NCI-H2081 (cell line): ENCODE data around the gene TMEM9.

Source experiments
- DNase-seq, 2 experiments: peaks; one replicate each; lab custom pipeline; 2025; lab: John Stamatoyannopoulos, UW

The TMEM9 gene

DNA sequence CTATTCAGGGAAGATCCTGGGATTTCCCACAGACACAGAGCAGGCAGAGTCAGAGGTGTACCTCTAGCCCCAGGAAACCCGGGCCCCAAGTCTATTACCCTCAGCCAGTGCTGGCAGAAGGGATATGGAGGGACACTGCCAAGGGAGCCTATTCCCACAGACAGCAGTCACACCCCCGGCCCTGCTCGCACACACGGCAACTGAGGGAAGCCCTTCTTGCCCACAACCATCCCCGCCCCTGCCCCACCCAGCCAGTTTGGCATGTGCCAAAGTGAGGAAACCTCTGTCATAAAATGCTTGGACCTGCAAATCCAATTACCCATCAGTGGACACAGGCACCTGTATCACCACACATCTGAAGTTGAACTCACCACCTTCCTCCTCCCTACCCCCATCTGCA, 48.6 kb downstream of the TMEM9 start:
- no peak for DNase-seq

DNA sequence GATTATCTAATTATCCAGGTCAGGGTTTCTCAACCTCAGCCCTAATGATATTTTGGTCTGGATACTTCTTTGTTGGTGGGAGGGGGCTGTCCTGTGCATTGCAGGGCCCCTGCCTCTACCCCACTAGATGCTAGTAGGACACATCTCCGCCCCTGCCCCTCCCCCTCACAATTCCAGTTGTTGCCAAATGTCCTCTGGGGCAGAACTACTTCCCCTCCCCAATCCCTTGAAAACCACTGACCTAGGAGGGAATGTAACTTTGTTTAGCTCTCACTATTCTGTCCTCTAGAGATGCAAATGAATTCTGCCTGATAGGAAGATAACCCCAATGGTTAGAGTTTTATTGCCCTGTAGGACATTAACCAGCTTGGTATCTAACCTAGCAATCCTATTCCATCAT, 50.1 kb downstream of the TMEM9 start:
- no peak for DNase-seq

DNA sequence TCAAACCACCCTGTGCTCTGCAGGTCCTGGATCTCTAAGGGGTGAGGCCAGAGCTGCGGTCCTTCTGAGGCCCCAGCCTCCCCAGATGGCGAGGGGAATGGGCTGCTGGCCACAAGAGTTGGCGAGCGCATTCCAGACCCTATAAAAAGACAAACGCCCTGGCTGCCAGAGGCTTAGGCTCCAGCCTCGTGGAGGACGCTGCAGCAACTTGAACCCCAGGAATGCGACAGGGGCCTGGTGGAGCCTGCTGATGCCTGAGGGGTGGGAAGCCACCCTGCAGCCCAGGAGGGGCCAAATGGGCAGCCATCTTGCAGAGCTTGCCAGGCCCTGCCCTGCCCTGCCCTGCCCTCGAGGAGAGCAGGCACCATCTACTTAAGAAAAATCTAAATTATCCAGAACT, 50.6 kb downstream of the TMEM9 start:
- no peak for DNase-seq

DNA sequence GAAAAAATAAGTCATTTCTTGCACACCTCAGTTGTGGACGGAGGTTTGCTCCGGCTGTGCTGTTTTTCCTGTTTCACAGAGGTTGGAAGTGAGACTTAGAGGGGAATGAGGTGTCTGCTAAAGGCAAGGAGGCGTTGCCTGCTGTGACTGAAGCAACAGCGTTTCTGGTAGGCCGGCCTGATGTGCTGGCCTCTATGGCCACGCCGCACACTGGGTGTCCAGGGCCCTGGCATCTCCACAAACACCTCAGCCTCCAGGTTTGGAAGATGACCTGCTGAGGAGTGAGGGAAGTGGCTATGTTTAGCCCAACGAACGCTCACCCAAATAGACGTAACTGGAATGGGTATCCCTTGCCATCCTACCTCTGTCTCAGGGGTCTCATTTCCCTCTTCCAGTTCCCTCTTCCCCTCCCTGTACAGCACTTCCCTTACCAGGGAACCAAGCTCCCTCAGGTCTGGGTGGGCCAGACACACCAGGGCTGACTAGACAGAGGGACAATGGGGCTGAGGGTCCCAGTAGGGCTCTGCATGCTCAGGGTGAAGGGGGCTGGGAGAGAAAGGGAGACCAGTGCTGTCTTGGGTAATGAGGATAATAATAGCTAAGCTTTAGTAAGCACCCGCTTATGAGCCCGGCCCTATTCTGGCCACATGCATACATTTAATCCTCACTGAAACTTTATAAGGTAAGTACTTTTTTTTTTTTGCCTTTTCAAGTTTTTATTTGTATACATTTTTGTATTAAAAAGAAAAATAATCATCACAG, 53.9 kb downstream of the TMEM9 start:
- DNase-seq = no peak

DNA sequence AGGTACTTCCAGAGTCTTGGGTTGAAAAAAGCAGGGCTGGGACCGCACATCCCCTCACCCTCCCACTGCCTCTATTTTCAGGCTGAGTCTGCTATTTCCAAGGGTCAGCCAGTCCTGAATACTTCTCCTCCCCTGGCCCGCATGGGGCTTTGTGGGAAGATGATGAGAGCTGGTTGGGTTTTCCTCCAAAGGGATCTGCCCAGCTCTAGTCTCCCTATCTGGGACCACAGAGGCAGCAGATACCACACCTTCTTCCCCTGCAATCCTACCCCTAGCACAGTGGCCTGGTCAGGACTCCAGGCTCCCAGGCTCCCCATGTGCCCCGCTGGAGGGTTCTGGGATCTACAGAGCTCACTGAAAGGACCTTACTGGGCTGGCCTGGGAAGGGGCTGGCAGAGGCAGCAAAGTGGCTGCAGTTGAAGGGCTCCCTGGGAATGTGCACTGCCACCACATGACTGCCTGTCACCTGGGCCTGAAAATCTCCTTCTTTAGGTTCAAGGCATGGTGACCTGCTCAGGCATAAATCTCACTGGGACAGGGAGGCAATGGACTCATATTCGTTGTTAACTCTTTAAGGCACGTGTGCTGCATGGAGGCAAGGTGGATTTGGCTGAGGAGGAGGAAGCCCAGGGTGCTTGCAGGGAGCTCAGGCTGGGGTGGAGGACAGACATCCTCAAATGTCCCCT, 55.1 kb downstream of the TMEM9 start:
- DNase-seq = no peak

DNA sequence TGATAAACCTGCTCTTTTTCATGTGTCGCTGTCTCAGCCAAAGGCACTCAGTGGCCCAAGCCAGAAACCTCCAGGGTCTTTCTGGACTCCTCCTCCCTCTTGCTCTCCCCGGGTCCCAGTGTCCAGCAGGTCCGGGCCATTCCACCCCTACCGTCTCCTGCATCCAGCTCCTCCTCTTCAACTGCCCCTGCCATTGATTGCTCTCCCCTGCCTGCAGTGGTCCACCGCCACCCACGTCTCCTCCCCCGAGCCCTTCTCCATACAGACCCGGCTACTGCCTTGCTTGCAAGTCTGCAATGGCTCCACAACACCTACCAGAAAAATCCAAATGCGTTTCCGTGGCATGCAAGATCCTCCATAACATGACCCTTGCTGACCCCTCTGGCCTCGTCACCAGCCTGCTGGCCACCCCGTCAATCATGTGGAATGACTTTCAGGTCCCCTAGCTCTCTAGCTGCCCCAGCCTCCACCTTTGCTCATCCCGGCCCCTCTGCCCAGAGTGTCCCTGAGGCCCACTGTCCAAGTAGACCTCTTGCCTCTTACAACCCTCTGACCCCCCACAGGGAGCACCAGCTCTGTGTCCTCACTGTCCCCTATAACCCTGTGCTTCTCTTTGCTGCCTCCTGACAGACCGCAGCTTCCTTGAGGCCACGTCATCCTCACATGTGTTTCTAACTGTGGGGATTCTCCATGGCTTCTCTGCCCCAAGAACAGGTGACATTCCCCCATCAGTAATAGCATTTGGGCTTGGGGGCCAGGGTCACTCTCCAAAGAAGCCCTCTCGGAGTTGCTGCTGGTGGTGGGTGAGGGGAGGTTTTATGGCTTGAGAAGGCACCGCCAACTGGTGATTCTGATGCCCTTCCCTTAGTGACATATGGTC, 57.1 kb downstream of the TMEM9 start:
- no peak for DNase-seq

DNA sequence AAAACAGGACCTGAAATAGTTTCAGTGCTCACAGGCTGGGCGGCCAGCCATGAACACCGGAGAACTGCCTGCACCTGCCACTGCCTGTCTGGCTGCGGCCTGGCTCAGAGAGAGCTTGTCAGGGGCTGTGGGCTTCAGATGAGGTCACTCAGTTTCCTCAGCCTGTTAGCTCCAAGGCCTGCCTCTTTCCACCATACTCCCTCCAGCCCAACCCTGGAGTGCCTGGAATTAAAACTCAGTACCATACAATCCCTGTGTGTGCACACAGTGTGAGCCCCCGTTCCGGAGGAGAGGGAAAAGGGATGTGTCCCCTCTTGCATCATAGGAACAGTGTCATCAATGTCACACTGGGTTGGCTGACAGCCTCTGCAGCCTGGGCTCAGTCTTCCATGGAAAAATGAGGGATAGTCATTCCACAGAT, 58.2 kb downstream of the TMEM9 start:
- DNase-seq = peak in 1 of 2 experiments; percentile 7

DNA sequence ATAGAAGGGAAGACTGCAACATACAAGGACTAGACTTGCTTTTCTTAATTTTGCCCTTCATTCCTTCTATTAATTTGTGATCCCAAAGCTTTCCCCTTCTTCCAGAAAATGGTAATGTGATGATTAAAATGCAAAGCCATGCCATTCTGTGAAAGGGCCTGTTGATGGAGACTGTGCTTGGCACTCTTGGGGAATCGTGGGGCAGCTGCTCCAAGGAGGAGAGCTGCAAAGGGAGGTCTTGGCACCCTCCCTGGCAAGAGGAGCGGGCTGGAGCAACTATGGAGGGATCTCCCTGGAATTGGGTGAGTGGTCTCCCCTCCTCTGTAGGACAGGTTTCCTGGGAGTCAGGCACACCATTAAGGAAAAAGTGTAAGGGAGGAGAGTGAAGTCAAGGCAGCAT, 58.7 kb downstream of the TMEM9 start:
- DNase-seq = no peak

DNA sequence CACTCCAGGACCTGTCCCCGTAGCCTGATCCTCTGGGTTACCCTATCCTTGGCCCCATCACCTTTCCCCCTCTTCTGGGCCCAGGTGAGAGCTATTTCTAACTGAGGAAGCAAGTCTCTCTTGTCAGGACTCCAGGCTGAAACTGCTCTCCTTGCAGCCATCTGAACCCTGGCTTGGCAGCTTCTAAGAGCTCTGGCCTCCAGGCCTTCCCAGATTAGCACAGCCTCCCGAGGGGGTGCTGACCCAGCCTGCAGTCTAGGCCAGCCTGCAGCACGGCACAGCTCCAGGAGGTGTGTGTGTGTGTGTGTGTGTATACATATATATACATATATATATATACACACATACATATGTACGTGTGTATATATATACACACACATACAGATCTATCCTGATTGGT, 59.4 kb downstream of the TMEM9 start:
- DNase-seq = no peak

DNA sequence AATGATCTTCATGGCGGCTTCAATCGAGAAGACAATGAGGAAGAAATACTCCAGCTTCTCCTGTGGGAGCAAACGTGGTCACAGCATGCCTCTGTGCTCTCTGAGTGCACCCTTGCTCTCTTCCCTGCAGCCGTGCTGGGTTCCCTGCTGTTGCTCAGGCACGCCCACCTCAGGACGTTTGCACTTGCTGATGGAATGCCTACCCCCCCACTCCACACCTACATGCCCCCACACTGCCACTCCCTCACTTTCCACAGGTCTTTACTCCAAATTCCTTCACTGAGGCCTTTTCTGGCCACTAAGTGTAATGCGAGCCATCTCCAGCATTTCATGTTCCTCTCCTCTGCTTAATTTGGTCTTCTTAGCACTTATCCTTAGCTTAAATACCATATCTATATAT, 60.3 kb downstream of the TMEM9 start:
- DNase-seq = no peak

DNA sequence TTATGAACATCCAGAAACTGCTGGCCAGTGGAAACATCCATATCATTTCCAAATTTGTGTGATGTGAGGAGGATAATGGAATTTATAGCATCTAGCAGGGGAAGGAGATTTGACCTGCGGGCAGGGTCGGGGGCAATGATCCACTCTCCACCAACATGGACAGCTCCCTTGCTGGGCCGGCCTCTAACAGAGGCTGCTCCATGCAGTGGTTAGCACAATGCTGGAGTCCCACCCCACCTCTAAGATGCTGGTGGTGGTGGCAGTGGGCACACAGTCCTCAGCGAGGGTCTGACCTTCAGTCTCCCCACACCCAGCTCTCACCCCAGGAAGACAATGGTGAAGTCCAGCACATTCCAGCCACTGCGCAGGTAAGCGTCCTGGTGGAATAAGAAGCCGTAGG, 60.7 kb downstream of the TMEM9 start:
- no peak for DNase-seq

DNA sequence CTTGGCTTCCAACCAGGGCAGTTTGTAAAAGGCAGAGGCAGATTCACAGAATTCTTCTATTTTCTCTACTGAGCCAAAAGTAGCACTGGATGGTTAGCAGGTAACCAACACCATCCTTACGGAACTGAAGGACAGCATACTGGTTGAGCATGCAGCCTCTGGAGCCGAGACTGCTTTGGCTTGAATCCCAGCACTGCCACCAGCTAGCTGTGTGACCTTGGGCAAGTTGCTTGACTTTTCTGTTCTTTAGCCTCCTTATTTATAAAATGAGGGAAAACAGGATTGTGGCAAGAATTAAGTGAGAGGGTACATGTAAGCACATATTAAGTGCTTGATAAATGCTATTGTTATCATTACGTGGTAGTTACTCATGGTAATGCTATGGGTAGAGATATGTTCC, 61.5 kb downstream of the TMEM9 start:
- DNase-seq = no peak

DNA sequence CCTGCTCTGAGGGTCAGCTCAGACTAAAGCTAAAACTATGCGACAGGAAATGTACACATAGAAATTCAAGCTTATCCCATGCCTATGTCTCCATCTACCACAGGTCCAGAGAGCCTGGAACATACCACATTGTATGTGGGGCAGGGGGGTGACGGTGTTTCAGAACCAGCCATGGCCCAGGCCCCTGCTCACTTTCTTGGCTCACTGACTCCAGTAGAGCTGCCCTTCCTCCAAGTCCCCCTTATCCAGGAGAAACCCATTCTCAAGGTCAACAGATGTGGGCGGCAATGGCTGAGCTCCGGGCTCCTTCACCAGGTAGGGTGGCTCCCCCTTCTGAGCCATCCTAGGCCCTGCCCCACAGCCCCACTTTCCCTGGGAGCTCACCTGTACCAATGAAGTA, 63.0 kb downstream of the TMEM9 start:
- no peak for DNase-seq

DNA sequence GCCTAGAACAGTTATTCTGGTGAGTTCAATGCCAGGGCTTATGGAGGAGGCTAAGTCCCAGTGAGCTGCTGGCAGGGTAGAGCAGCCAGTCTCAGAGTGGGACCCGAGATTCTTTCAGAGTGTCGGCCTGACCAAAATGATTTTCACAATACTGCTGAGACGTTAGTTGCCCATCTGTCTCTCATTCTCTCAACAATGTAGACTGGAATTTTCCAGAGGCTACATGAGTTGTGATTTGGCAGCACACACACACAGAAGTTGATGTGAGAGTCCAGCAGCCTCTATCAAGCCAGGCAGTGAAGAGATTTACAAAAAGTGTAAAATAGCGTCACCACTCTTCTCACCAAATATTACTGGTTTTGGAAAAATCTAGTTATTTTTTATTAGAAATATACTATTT, 63.7 kb downstream of the TMEM9 start:
- DNase-seq = no peak

DNA sequence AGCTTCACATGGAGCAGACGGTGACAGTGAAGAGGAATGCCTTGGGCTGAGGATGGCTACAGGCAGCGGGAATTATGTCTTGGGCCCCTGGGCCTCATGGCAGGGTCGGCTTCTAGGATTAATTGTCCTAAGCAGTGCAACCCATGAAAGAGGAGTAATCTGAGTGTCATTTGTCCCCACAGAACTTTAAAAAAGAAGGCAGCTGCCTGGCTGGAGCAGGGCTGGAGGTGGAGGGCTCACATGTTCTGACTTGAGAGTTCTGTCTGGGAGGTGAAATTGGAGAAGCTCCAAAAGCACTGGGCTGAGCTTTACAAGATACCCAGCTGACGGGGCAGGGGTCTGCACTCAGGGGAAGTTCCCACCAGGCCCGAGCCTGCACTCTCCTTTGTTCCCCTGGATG, 64.7 kb downstream of the TMEM9 start:
- no peak for DNase-seq

DNA sequence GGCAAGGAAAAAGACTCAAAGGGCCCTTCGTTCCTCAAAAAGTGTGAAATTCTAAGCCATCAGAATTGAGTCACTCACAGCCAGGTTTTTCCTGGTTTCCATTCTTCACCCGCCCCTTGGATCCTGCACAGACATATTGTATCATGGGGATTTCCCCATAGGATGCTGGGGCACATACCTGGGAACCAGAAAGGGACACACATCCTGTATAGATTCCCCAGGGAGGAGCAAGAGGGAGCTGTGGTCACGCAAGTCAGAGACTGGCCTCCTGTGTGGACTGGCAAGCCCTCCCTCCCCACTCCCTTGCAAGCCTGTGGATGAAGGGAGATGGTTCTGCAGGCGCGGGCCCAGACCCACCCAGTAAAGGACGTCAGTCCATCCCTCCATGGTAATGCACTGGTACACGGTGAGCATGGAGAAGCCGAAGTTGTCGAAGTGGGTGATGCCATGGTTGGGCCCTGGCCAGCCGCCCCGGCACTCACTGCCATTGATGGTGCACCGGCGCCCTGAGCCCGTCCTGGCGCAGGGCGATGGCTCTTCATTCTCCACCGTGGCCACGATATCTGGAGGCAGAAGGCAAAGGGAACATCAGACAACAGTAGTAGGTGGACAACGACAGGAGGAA, 65.3 kb downstream of the TMEM9 start:
- DNase-seq = no peak

DNA sequence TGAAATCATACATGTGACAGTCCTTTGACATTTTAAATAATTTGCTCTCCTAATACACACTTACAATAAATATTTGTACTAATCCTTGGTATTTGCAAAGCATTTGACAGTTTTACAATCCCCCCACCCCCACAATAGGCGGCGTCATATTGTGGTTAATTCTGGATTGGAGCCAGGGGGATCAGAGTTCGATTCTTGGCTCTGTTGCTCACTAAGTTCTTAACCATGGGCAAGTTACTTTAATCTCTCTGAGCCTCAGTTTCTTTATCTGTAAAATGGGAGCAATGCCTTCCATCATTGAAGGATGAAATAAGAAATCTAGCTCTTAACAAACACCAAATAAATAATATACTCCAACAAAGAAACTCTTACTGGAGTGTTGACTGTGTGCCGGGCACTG, 65.9 kb downstream of the TMEM9 start:
- no peak for DNase-seq

DNA sequence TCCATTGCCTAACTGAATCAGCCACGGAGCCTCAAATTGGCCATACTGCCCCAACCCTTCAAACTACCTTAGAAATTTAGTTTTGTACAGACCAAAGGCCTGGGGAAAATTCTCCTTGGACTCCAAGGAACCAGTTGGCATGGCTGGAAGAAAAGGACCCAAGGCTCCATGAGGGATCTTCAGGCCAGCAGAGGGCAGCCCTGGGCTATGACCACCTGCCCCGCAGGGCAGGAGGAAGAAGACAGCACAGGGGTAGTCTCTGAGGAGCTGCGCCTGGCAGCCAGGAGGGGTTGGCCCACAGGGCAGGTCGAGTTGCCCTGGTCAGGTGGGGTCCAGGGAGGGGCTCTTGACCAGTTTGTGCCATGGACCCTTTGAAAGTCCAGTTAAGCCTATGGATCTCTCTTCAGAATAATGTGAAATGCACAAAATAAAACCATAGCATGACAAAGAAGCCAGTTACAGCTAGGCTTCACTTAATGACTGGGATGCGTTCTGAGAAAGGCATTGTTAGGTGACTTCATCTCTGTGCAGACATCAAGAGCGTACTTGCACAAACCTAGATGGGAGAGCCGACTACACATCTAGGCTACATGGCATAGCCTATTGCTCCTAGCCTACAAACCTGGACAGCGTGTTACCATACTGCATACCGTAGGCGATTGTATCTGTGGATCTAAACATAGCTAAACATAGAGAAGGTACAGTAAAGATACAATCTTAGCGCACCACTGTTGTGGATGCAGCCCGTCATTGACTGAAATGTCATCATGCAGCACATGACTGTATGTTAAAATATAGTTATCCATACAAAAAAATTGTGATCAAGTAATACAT, 68.2 kb downstream of the TMEM9 start:
- peak in 1 of 2 experiments; percentile 30 for DNase-seq
